ENCODE data around the gene SCML1.

SCML1 gene

DNA sequence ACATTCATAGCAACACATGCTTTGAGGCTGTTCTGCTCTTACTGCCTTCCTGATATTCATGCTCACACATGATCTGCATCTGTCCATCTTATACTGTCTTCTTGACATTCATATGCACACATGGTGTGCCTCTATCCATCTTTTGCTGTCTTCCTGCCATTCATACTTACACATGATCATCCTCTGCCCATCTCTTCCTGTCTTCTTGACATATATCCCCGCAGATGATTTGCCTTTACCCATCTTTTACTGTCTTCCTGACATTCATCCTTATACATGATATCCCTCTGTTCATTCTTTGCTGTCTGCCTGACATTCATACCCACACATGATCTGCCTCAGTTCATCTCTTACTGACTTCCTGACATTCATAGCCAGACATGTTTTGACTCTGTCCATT is 36.8 kb downstream of the SCML1 start:
- ATAC-seq, result no peak
- TF ChIP-seq ESRRG (CRISPR knock-in tag; IDR thresholded peaks at IDR 0.05) (no peak), RARB (CRISPR knock-in tag; IDR thresholded peaks at IDR 0.05) (no peak), TOX (CRISPR knock-in tag; IDR thresholded peaks at IDR 0.05; ENCODE audit: borderline replicate concordance) (no peak), PATZ1 (CRISPR knock-in tag; IDR thresholded peaks at IDR 0.05; ENCODE audit: borderline replicate concordance) (no peak), BACH2 (CRISPR knock-in tag; IDR thresholded peaks at IDR 0.05; ENCODE audit: borderline replicate concordance) (no peak), TCF4 (CRISPR knock-in tag; IDR thresholded peaks at IDR 0.05; ENCODE audit: borderline replicate concordance) (no peak), ARNTL (CRISPR knock-in tag; IDR thresholded peaks at IDR 0.05; ENCODE audit: borderline replicate concordance, low read depth) (no peak), POU6F1 (CRISPR knock-in tag; IDR thresholded peaks at IDR 0.05; ENCODE audit: borderline replicate concordance, low read depth) (no peak), ZFP30 (CRISPR knock-in tag; IDR thresholded peaks at IDR 0.05) (no peak), SNAI2 (CRISPR knock-in tag; IDR thresholded peaks at IDR 0.05) (no peak), ZFP3 (CRISPR knock-in tag; IDR thresholded peaks at IDR 0.05) (no peak), ZC3H10 (CRISPR knock-in tag; IDR thresholded peaks at IDR 0.05) (no peak), CREB5 (CRISPR knock-in tag; IDR thresholded peaks at IDR 0.05; ENCODE audit: low read depth) (no peak), ZNF70 (CRISPR knock-in tag; IDR thresholded peaks at IDR 0.05) (no peak), PPARA (CRISPR knock-in tag; IDR thresholded peaks at IDR 0.05; ENCODE audit: borderline replicate concordance) (no peak), GLIS3 (CRISPR knock-in tag; IDR thresholded peaks at IDR 0.05) (no peak), ISL1 (CRISPR knock-in tag; IDR thresholded peaks at IDR 0.05) (no peak), TSHZ2 (CRISPR knock-in tag; IDR thresholded peaks at IDR 0.05) (no peak)
- TF ChIP-seq, protein P1, sequence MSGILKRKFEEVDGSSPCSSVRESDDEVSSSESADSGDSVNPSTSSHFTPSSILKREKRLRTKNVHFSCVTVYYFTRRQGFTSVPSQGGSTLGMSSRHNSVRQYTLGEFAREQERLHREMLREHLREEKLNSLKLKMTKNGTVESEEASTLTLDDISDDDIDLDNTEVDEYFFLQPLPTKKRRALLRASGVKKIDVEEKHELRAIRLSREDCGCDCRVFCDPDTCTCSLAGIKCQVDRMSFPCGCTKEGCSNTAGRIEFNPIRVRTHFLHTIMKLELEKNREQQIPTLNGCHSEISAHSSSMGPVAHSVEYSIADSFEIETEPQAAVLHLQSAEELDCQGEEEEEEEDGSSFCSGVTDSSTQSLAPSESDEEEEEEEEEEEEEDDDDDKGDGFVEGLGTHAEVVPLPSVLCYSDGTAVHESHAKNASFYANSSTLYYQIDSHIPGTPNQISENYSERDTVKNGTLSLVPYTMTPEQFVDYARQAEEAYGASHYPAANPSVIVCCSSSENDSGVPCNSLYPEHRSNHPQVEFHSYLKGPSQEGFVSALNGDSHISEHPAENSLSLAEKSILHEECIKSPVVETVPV (CRISPR knock-in tag; IDR thresholded peaks at IDR 0.05), result no peak

DNA sequence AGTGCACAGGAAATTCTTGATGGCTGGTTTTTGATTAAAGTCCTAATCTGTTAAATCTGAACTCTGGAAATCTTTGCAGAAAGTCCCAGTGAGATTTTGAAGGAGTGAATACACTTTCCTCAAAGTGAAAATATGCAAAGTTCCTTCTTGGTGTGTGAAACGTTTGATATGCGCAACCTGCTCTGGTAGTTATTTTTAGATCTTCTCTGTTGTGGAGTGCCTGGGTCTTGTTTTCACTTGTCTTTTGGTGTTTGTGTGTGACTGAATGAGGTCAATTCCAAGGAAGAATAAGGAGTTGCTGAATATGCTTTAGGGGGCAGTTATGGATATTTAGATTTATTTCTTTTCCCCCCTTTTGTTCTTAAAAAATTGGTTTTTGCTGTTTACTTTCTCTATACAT is 41.7 kb downstream of the SCML1 start:
- TF ChIP-seq TOX (CRISPR knock-in tag; IDR thresholded peaks at IDR 0.05; ENCODE audit: borderline replicate concordance), result no peak
- TF ChIP-seq OSR1 (CRISPR knock-in tag; IDR thresholded peaks at IDR 0.05), result no peak
- no peak for TF ChIP-seq CREB5 (CRISPR knock-in tag; IDR thresholded peaks at IDR 0.05; ENCODE audit: low read depth)
- no peak for TF ChIP-seq GLIS3 (CRISPR knock-in tag; IDR thresholded peaks at IDR 0.05)
- no peak for TF ChIP-seq PPARA (CRISPR knock-in tag; IDR thresholded peaks at IDR 0.05; ENCODE audit: borderline replicate concordance)
- TF ChIP-seq SNAI2 (CRISPR knock-in tag; IDR thresholded peaks at IDR 0.05), result no peak
- TF ChIP-seq PATZ1 (CRISPR knock-in tag; IDR thresholded peaks at IDR 0.05; ENCODE audit: borderline replicate concordance), result no peak
- TF ChIP-seq BACH2 (CRISPR knock-in tag; IDR thresholded peaks at IDR 0.05; ENCODE audit: borderline replicate concordance), result no peak
- TF ChIP-seq ZC3H10 (CRISPR knock-in tag; IDR thresholded peaks at IDR 0.05), result no peak
- TF ChIP-seq ZFP3 (CRISPR knock-in tag; IDR thresholded peaks at IDR 0.05), result no peak
- TF ChIP-seq ZFP30 (CRISPR knock-in tag; IDR thresholded peaks at IDR 0.05), result no peak
- no peak for TF ChIP-seq CSDC2 (CRISPR knock-in tag; IDR thresholded peaks at IDR 0.05)
- TF ChIP-seq ESRRG (CRISPR knock-in tag; IDR thresholded peaks at IDR 0.05), result no peak
- TF ChIP-seq TSHZ2 (CRISPR knock-in tag; IDR thresholded peaks at IDR 0.05), result no peak
- TF ChIP-seq ZNF8 (CRISPR knock-in tag; IDR thresholded peaks at IDR 0.05), result no peak
- no peak for TF ChIP-seq ZNF565 (CRISPR knock-in tag; conservative IDR thresholded peaks at IDR 0.05; ENCODE audit: low read depth)
- TF ChIP-seq ZNF70 (CRISPR knock-in tag; IDR thresholded peaks at IDR 0.05), result no peak
- TF ChIP-seq ARNTL (CRISPR knock-in tag; IDR thresholded peaks at IDR 0.05; ENCODE audit: borderline replicate concordance, low read depth), result no peak
- ATAC-seq, result no peak

Data from SK-N-SH treated with all-trans-retinoic acid at 6 μM for 48 hours (cell line).